HL-60 (cell line): ENCODE data around the gene TRAF5.

Experiments used
- CTCF ChIP-seq: IDR thresholded peaks from one replicate; pipeline ENCODE4 v1.5.1; 2011; ENCODE audit warnings: low read length, control low read depth, inconsistent platforms; ENCODE audit not compliant: insufficient read depth
- POLR2AphosphoS5 ChIP-seq: IDR thresholded peaks from 2 replicates; pipeline ENCODE4 v1.6.1; 2012; ENCODE audit warnings: low read depth

GRCh38 chr1:211352465-211352864 is 25.8 kb downstream of the TRAF5 start:
- TF ChIP-seq CTCF (no peak), POLR2AphosphoS5 (no peak)
